Stimulated activated CD8-positive, alpha-beta memory T cell treated with anti-CD3 and anti-CD28 coated beads, Interleukin-7, amount 100 ng/mL, for 4 hours (primary cell): ENCODE results near the gene FAM193B.

Experiments used
- DNase-seq, 2 donors: peaks; one replicate each; pipeline ENCODE4 v3.0.0-alpha.2; 2020; ENCODE audit warnings: low read depth in 2 of 2

Gene FAM193B

GRCh38 chr5:177500685-177501522 is 53.5 kb downstream of the FAM193B start:
- peak; percentile 62 to 73 for DNase-seq

- DNase-seq: no peak
Measured at GRCh38 chr5:177499842-177500241, 54.5 kb downstream of the FAM193B start.

GRCh38 chr5:177498013-177498787 is 56.2 kb downstream of the FAM193B start:
- no peak for DNase-seq

GRCh38 chr5:177497292-177498012 is 56.9 kb downstream of the FAM193B start, which contains the start of gene PDLIM7:
PDLIM7 (minus strand) TSS chr5:177497604; CDS start chr5:177496512, 1,092 bp downstream.
- DNase-seq: peak; percentile 82 to 87

GRCh38 chr5:177496727-177497291 is 57.6 kb downstream of the FAM193B start:
- no peak for DNase-seq

- no peak for DNase-seq
Measured at GRCh38 chr5:177496070-177496726, 58.2 kb downstream of the FAM193B start.

- DNase-seq: no peak
Measured at GRCh38 chr5:177495243-177496060, 58.9 kb downstream of the FAM193B start.

GRCh38 chr5:177494346-177495195 is 59.8 kb downstream of the FAM193B start:
- DNase-seq: no peak

GRCh38 chr5:177493795-177494345 is 60.5 kb downstream of the FAM193B start:
- DNase-seq: no peak

GRCh38 chr5:177492841-177493240 is 61.5 kb downstream of the FAM193B start:
- DNase-seq: no peak

GRCh38 chr5:177491983-177492746 is 62.2 kb downstream of the FAM193B start:
- no peak for DNase-seq

GRCh38 chr5:177491429-177491945 is 62.9 kb downstream of the FAM193B start:
- DNase-seq: no peak

GRCh38 chr5:177490992-177491391 is 63.4 kb downstream of the FAM193B start:
- DNase-seq: no peak

- DNase-seq: no peak
Measured at GRCh38 chr5:177490311-177490991, 63.9 kb downstream of the FAM193B start.

- no peak for DNase-seq
Measured at GRCh38 chr5:177489119-177489716, 65.1 kb downstream of the FAM193B start.

GRCh38 chr5:177487975-177488374 is 66.4 kb downstream of the FAM193B start:
- no peak for DNase-seq

GRCh38 chr5:177487144-177487543 is 67.2 kb downstream of the FAM193B start:
- DNase-seq: no peak
